GM21515 (cell line): ENCODE measurements around the gene MCF2L2.

Source experiments
- ATAC-seq: cut with Tn5 transposase; IDR thresholded peaks from one replicate; pipeline ENCODE4 v1.9.1; 2021; ENCODE audit not compliant: unreplicated experiment

Gene MCF2L2

GRCh38 chr3:183328823-183329222, 99.6 kb downstream of the MCF2L2 start:
- no peak for ATAC-seq

GRCh38 chr3:183328164-183328563, 100.3 kb downstream of the MCF2L2 start:
- no peak for ATAC-seq

GRCh38 chr3:183327343-183327742, 101.1 kb downstream of the MCF2L2 start:
- ATAC-seq: no peak

- ATAC-seq: no peak
Observed at GRCh38 chr3:183324083-183324482, 104.3 kb downstream of the MCF2L2 start.

- ATAC-seq: no peak
Observed at GRCh38 chr3:183319371-183319770, 109.0 kb downstream of the MCF2L2 start.

- no peak for ATAC-seq
Observed at GRCh38 chr3:183318877-183319276, 109.5 kb downstream of the MCF2L2 start.

- no peak for ATAC-seq
Observed at GRCh38 chr3:183317886-183318865, 110.2 kb downstream of the MCF2L2 start.

- ATAC-seq: no peak
Observed at GRCh38 chr3:183317271-183317670, 111.1 kb downstream of the MCF2L2 start.

GRCh38 chr3:183315739-183316138, 112.7 kb downstream of the MCF2L2 start:
- ATAC-seq: no peak

- no peak for ATAC-seq
Observed at GRCh38 chr3:183313764-183314163, 114.7 kb downstream of the MCF2L2 start.

- no peak for ATAC-seq
Observed at GRCh38 chr3:183313351-183313750, 115.1 kb downstream of the MCF2L2 start.

- ATAC-seq: no peak
Observed at GRCh38 chr3:183312433-183312832, 116.0 kb downstream of the MCF2L2 start.

GRCh38 chr3:183310936-183311335, 117.5 kb downstream of the MCF2L2 start:
- ATAC-seq: no peak

GRCh38 chr3:183309276-183309675, 119.1 kb downstream of the MCF2L2 start:
- ATAC-seq: no peak

- no peak for ATAC-seq
Observed at GRCh38 chr3:183308751-183309150, 119.7 kb downstream of the MCF2L2 start.

- no peak for ATAC-seq
Observed at GRCh38 chr3:183307749-183308148, 120.7 kb downstream of the MCF2L2 start.

- ATAC-seq: peak; percentile 87
Observed at GRCh38 chr3:183306798-183307671, 121.4 kb downstream of the MCF2L2 start.

GRCh38 chr3:183303690-183304089, 124.7 kb downstream of the MCF2L2 start:
- no peak for ATAC-seq

GRCh38 chr3:183301937-183302580, 126.4 kb downstream of the MCF2L2 start:
- no peak for ATAC-seq

GRCh38 chr3:183300996-183301562, 127.3 kb downstream of the MCF2L2 start:
- ATAC-seq: no peak

GRCh38 chr3:183299976-183300375, 128.4 kb downstream of the MCF2L2 start:
- ATAC-seq: no peak
